Gastrocnemius medialis (tissue), 4 donors: ENCODE data around the gene RARA.

Experiments
- POLR2A ChIP-seq, 2 donors: fragments of 450-650 bp; IDR thresholded peaks; one replicate each; pipeline ENCODE4 v1.6.1; 2017; ENCODE audit warnings: antibody characterized with exemption in 2 of 2, mild to moderate bottlenecking in 2 of 2, moderate library complexity in 2 of 2
- TF ChIP-seq, protein P1 (sequence below), 5 experiments: fragments of 450-650 bp in 3 of 5; fragments of 200-600 bp in 2 of 5; sonication (generic) in 2 of 5; IDR thresholded peaks in 4 of 5; conservative IDR thresholded peaks in 1 of 5; 1 replicate in 4 of 5; 2 replicates in 1 of 5; pipeline ENCODE4 v1.5.1; 2016 to 2019; ENCODE audit warnings: antibody characterized with exemption in 5 of 5, mild to moderate bottlenecking in 3 of 5, moderate library complexity in 3 of 5

DNA sequence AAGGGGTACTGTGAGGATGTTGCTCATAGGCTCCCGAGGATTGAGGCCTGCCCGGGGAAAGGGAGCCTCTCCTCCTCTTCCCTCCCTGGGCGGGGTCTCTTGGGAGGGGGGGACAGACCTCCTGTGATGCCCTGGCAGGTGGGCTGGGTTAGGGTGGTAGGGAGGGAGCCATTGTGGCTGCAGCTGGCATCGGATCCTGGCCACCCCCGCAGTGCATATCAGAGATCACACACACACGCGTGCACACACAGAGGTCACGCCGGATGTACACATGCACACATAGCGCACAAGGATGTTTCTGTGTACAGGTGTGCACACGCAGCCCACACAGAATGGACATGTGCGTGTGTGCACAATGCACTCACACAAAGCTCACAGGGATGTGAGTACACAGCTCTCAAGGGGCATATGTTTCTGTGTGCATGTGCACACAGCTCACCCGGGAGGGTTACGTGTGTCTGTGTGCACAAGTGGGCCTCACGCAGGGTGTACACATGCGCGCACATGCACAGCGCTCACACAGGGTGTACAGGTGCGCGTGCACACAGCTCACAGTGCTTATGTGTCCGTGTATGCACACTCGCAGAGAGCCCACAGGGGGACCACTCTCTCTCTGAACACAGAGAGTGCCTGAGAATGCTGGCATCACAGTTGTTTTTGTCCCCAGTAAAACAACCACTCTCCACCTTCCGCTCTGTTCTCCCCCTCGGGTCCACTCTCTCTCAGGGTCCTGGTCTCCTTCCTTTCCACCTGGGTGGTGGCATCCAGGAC is 53.1 kb downstream of the RARA start:
- TF ChIP-seq, protein P1, sequence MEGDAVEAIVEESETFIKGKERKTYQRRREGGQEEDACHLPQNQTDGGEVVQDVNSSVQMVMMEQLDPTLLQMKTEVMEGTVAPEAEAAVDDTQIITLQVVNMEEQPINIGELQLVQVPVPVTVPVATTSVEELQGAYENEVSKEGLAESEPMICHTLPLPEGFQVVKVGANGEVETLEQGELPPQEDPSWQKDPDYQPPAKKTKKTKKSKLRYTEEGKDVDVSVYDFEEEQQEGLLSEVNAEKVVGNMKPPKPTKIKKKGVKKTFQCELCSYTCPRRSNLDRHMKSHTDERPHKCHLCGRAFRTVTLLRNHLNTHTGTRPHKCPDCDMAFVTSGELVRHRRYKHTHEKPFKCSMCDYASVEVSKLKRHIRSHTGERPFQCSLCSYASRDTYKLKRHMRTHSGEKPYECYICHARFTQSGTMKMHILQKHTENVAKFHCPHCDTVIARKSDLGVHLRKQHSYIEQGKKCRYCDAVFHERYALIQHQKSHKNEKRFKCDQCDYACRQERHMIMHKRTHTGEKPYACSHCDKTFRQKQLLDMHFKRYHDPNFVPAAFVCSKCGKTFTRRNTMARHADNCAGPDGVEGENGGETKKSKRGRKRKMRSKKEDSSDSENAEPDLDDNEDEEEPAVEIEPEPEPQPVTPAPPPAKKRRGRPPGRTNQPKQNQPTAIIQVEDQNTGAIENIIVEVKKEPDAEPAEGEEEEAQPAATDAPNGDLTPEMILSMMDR (IDR thresholded peaks at IDR 0.05 in 4 of 5, conservative IDR thresholded peaks at IDR 0.05 in 1 of 5) = no peak
- no peak for TF ChIP-seq POLR2A (IDR thresholded peaks at IDR 0.05)
